NCI-H524 treated with DMSO at 0.1 percent for 48 hours (cell line): ENCODE results near the gene PIN1.
"Not testable (repeated sequence)": the region's sequence is repeated elsewhere in the genome, so short reads cannot be mapped to it uniquely, and the experiment has no call there.

Experiments used
- DNase-seq: peaks from one replicate; lab custom pipeline; 2025; lab: John Stamatoyannopoulos, UW

PIN1 gene

GRCh38 chr19:9818734-9819595 lies 16.2 kb upstream of the PIN1 start, which contains the start of gene FBXL12:
FBXL12 (minus strand) TSS chr19:9819079; CDS start chr19:9818813, 266 bp downstream.
- peak; percentile 90 for DNase-seq

GRCh38 chr19:9819596-9819909 lies 15.6 kb upstream of the PIN1 start:
- DNase-seq, result no peak

GRCh38 chr19:9820034-9820433 lies 15.1 kb upstream of the PIN1 start:
- not testable (repeated sequence) for DNase-seq

DNA sequence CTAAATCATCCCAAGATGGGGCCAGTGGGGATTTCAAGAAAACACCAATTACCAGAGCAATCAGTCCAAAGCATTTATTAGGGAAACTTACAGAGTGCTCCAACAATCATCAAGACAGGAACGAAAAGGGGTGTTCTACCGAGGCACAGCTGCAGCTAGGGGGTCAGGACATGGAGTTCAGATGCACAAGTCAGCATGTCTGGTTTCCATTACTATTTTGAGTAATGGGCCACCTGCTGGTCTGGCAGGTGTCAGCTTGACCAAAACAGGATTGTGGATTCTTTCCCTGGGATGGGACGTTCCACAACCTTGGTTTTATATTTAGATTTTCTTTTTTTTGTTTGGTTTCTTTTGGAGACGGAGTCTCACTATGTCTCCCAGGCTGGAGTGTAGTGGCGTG lies 11.3 kb upstream of the PIN1 start:
- DNase-seq, result no peak

GRCh38 chr19:9827289-9828238 lies 7.6 kb upstream of the PIN1 start, which contains the start of gene UBL5:
UBL5 (plus strand) TSS chr19:9827918; CDS start chr19:9828338, 420 bp downstream.
- DNase-seq, result peak; percentile 51

DNA sequence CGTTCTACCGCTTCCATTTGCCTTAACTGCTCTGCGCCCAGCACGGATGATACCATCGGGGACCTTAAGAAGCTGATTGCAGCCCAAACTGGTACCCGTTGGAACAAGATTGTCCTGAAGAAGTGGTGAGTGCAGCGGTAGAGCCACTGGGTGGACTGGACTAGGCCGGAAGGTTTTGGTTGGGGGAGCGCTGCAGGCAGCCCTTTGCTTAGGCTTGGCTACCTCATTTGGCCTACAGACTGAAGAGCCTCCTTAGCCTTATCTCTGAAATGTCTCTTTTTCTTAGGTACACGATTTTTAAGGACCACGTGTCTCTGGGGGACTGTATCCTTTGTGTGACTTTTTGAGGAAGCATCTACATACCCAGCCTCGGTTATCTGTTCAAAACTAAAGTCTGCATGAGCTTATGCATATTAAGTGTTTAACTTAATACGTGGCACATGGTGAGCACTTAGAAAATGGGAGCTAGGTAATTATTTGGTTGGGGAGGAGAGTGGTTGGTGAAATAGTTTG lies 6.5 kb upstream of the PIN1 start:
- DNase-seq, result no peak

DNA sequence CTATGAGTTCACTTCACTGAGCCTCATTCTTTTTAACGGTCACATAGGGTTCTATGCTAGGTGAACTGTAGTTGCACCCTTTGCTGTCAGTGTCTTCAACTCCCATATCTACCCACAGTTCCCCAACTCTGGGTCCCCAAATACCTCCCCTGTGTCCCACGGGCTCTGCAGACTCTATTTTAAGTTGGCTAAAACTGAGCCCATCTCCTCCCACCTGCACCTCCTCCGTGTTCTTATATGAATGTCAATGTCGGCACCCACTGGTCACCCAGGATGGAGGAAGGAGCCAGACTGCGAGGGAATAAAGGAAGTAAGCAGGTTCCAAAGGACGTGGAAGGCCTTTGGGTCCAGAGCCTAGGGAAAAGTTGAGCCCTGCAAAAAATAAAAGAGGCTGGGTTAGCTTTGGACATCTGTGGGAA lies 802 bp upstream of the PIN1 start:
- DNase-seq, result no peak

GRCh38 chr19:9835507-9835949 lies 410 bp downstream of the PIN1 start:
- no peak for DNase-seq

DNA sequence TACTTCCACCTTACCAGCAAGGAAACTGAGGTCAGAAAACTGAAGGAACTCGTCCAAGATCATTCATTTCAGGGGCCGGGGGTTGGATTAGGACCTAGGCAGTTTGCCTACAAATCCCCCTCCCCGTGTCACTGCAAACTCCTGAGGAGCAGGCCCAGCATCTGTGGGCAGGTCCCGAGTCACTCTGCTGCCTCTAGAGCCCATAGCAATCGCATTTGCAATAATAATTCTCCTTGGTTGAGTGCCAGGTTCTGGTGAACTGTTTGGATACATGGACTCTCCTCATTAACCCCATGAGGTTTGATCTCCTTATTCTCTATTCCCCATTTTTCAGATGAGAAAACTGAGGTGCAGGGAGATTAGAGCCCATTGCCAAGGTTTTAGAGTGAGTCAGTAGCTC lies 903 bp downstream of the PIN1 start:
- DNase-seq, result no peak

- DNase-seq, result no peak
Measured at GRCh38 chr19:9838324-9838723, 3.2 kb downstream of the PIN1 start.

GRCh38 chr19:9839415-9839814 lies 4.3 kb downstream of the PIN1 start:
- DNase-seq, result no peak

DNA sequence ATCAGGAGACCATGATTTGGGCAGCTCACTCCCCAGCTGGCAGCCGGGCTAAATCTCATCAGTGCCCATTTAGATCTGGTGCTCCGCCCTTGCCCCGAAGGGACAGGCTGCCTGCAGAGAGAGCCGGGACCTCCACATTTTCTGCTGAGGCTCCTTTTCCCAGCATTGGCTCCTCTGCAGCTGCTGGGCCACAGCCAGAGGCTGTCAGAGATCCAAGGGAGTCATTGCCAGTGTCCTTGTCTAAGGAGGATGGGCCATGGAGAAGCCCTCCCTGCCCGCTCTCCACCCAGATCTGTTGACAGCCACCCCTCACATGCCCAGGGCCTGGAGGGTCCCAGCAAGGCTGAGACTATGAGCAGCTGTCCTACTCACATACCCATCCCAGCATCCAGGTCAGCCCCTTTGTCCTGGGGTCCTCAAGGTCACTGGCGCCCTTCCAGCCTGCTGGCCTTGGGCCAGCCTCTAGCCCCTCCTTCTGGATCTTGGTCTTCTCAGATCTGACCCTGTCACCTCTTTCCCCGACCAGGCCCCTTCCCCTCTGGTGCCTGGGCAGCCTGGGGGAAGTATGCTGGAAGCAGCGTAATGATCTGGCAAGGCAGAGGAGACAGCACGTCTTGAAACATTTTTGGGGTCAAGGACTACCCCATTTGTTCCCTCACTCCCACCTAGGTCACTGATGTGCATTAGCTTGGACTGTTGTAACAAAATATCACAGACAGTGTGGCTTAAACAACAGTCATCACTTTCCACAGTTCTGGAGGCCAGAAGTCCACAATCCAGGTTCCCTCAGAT lies 7.9 kb downstream of the PIN1 start:
- DNase-seq, result no peak

DNA sequence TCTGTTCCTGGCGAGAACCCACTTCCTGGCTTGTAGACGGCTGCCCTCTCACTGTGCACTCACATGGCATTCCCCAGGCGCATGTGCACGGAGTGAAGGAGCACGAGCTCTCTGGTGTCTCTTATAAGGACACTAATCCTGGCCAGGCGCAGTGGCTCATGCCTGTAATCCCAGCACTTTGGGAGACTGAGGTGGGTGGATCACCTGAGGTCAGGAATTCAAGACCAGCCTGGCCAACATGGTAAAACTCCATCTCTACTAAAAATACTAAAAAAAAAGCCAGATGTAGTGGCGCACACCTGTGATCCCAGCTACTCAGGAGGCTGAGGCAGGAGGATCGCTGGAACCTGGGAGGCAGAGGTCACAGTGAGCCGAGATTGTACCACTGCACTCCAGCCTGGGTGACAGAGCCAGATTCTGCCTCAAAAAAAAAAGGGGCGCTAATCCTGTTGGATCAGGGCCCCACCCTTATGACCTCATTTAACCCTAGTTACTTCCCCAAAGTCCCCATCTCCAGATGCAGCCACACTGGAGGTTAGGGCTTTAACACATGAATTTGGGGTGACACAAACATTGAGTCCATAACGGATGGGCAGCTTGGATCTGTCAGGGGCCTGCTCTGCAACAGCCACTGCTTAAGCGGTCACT lies 8.6 kb downstream of the PIN1 start:
- DNase-seq, result not testable (repeated sequence)

GRCh38 chr19:9847087-9847671 lies 12.1 kb downstream of the PIN1 start:
- DNase-seq, result no peak

DNA sequence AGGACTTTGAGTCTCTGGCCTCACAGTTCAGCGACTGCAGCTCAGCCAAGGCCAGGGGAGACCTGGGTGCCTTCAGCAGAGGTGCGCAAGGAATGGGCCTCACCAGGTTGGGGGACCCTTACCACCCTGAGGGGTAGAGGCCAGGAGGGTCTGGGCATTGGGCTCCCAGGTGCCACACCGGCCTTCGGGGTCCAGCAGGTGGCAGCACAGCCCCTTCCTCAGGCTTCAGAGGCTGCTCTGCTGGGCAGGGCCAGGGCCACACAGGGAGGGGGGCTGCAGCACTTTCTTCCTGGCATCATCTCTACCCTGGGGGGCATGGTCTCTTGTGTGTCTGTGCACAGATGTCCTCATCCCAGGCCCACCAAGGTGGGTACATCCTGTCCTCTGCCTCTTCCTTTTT lies 12.9 kb downstream of the PIN1 start:
- DNase-seq, result no peak

DNA sequence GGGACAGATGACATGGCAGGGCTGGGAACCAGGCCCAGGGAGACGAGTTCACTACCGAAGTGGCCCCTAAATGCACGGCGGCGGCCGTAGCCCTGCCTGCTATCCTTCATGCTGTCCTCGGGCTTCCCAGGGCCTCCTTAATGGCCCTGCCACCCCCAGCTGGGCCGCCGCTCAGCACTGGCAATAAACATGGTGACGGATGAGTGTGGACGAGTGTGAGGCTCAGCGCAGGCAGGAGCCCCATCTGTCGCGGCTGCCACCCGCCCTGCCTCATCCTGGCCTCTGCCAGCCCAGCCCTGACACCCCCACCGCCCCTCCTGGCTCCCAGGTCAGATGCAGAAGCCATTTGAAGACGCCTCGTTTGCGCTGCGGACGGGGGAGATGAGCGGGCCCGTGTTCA lies 13.6 kb downstream of the PIN1 start:
- peak; percentile 87 for DNase-seq

DNA sequence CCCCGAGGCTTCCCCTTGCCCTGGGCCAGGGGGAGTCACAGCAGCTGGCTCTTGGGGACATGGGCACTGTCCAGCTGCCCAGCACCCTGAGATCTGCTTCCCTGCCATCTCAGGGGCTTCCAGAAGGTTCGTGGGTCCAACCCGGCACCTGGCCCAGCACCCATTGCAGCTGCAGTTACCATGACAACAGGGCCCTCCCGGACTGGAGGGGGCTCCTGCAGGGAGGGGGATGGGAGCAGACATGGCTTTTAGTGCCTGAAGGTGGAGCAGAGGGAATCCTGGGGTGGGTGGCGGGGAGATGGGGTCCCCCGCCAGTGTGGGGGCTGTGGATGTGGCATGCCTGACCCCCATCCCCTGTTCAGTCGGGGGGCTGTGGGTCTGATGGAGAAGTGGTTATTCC lies 14.7 kb downstream of the PIN1 start:
- no peak for DNase-seq

GRCh38 chr19:9850235-9850959 lies 15.3 kb downstream of the PIN1 start:
- peak; percentile 88 for DNase-seq

GRCh38 chr19:9854282-9854846 lies 19.2 kb downstream of the PIN1 start:
- DNase-seq, result no peak

GRCh38 chr19:9856609-9857008 lies 21.5 kb downstream of the PIN1 start:
- no peak for DNase-seq
